SJSA1 (cell line): ENCODE data around the gene SPTB. TPM values are rescaled to one million over a fixed set of nuclear protein-coding genes. Genes with fewer than 3 reads are reported as not detected.

Experiments
- DNase-seq, 2 experiments: peaks; one replicate each; pipeline ENCODE4 v3.0.0-alpha.2; 2015 to 2020; ENCODE audit warnings: low spot score in 2 of 2, low read depth in 1 of 2
- H3K27ac ChIP-seq: fragments of 250-450 bp; sonication (Bioruptor Pico); 2 replicates; pipeline ENCODE4 v1.5.1; 2020; ENCODE audit warnings: mild to moderate bottlenecking, moderate library complexity
- H3K27me3 ChIP-seq: fragments of 250-450 bp; sonication (Bioruptor Pico); replicated peaks from 2 replicates; pipeline ENCODE4 v1.5.1; 2020; ENCODE audit warnings: mild to moderate bottlenecking, moderate library complexity
- H3K36me3 ChIP-seq: fragments of 250-450 bp; sonication (Bioruptor Pico); 2 replicates; pipeline ENCODE4 v1.5.1; 2020; ENCODE audit warnings: mild to moderate bottlenecking
- H3K4me1 ChIP-seq: fragments of 250-450 bp; sonication (Bioruptor Pico); replicated peaks from 2 replicates; pipeline ENCODE4 v1.6.1; 2021; ENCODE audit warnings: mild to moderate bottlenecking
- H3K4me3 ChIP-seq: fragments of 250-450 bp; sonication (Bioruptor Pico); 2 replicates; pipeline ENCODE4 v1.5.1; 2020; ENCODE audit warnings: mild to moderate bottlenecking
- H3K9me3 ChIP-seq: fragments of 250-450 bp; sonication (Bioruptor Pico); replicated peaks from 2 replicates; pipeline ENCODE4 v1.5.1; 2020; ENCODE audit warnings: mild to moderate bottlenecking
- total RNA-seq: library from RNA; depleted of rRNA; stranded (reverse); fragments of >200 nt; shearing (Covaris generic); gene quantifications from 2 replicates; pipeline ENCODE4 v1.2.3, GENCODE V29; 2014

The SPTB gene
- total RNA-seq, 1 experiment from 2014 or later: 1.1 TPM

- H3K4me1 ChIP-seq: peaks cover 98% of the 10 kb centered on the region
- no peak for DNase-seq
These were observed 160.9 kb downstream of the SPTB start for GRCh38 chr14:64718762-64719161.

GRCh38 chr14:64717870-64718269 lies 161.8 kb downstream of the SPTB start:
- Histone ChIP-seq H3K4me1 (peaks cover 89% of the 10 kb centered on the region), H3K36me3 (peaks cover 18% of the 10 kb centered on the region), H3K4me3 (no peak overlapping the region), H3K27me3 (no peaks in the 10 kb centered on the region), H3K9me3 (peaks cover 5% of the 10 kb centered on the region; the same call in 1 of the 2 replicates), H3K27ac (peak overlapping the region; percentile 98)
- peak in 1 of 2 experiments; percentile 71 for DNase-seq

More at GRCh38 chr14:64718762-64719161, 160.9 kb downstream of the SPTB start:
- Histone ChIP-seq H3K9me3 (no peaks in the 10 kb centered on the region), H3K4me3 (no peak overlapping the region), H3K36me3 (peaks cover 21% of the 10 kb centered on the region), H3K27me3 (no peaks in the 10 kb centered on the region), H3K27ac (peak overlapping the region; percentile 98)

GRCh38 chr14:64715628-64716412 lies 163.9 kb downstream of the SPTB start:
- Histone ChIP-seq H3K9me3 (peaks cover 5% of the 10 kb centered on the region; the same call in 1 of the 2 replicates), H3K27ac (peak overlapping the region; percentile 98), H3K4me3 (peak overlapping the region; percentile 30), H3K36me3 (peaks cover 21% of the 10 kb centered on the region), H3K4me1 (peaks cover 69% of the 10 kb centered on the region), H3K27me3 (no peaks in the 10 kb centered on the region)
- DNase-seq: peak in 1 of 2 experiments; percentile 57

DNA sequence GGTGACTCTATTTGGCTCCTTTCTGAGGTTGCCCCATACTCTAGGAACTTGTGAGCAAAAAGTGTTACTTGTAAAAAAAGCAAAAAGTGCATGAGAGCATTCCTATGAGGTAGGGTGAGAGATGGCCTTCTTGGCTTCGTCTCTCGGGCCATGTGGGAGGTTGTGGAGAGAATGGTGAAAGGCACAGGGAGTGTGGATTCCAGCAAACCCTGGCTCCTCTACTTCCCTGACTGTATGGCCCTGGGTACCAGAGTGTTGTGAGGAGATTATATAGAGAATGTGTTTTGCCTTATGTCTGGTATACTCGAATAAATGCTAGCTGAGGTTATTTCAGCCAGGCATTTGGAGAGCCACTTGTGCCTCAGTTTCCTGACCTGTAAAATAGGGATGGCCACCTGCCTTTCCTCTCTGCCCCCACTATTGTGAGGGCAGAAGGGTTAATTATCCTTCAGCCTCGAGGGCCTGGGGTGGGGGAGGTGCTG lies 164.5 kb downstream of the SPTB start:
- Histone ChIP-seq H3K27ac (no peak overlapping the region), H3K36me3 (peaks cover 18% of the 10 kb centered on the region), H3K4me1 (peaks cover 62% of the 10 kb centered on the region), H3K9me3 (peaks cover 5% of the 10 kb centered on the region; the same call in 1 of the 2 replicates), H3K4me3 (no peak overlapping the region), H3K27me3 (no peaks in the 10 kb centered on the region)
- DNase-seq: no peak

DNA sequence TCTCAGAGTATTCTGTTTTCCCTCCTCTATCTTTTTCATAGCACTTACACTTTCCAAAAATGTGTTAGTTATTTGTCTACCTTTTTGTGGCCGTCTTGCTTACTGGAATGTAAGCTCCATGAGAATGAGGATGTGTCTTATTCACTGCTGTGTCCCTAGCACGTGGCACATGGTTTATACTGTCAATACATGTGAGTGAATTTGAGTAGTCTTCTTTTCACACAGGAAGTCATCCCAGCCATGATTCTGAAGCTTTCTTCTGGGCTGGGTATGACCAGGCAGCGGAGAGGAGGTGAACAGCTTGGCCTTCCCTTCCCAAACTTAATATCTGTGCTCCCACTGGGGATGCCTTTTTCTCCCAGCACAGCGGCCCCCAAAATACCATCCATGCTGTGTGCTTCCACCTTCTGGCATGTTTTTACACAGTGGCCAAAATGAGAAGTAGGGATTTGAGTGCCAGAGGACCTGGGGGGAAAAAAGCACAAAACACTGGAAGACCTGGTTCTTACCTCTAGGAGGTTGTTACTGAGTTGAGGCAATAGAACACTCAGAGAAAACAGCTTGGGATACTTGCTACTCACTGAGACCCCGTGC lies 165.2 kb downstream of the SPTB start:
- peaks cover 23% of the 10 kb centered on the region for H3K36me3 ChIP-seq
- DNase-seq: no peak
- H3K4me3 ChIP-seq: no peak overlapping the region
- no peak overlapping the region for H3K27ac ChIP-seq
- no peaks in the 10 kb centered on the region for H3K27me3 ChIP-seq
- H3K4me1 ChIP-seq: peaks cover 56% of the 10 kb centered on the region
- peaks cover 5% of the 10 kb centered on the region; the same call in 1 of the 2 replicates for H3K9me3 ChIP-seq

GRCh38 chr14:64713677-64714076 lies 166.0 kb downstream of the SPTB start:
- DNase-seq: no peak
- Histone ChIP-seq H3K9me3 (peaks cover 5% of the 10 kb centered on the region; the same call in 1 of the 2 replicates), H3K4me3 (no peak overlapping the region), H3K36me3 (peaks cover 19% of the 10 kb centered on the region), H3K27ac (no peak overlapping the region), H3K4me1 (peaks cover 56% of the 10 kb centered on the region), H3K27me3 (no peaks in the 10 kb centered on the region)

DNA sequence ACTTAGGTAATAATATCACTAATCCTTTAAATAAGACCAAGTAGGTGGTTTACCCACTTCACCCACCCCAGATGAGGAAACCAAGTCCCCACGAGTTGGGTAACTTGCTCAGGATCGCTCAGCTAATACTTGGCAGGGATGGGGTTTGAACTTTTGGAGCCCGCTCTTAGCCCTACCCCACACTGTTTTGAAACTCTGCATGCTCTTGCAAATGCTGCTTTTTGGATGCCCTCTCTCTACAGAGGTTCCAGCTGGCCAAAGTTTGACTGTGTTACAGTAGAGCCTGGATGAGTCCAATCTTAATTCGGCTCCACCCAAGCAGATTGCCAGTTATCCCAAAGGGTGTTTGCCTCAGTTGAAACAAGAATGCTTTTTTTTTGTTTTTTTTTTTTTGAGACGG lies 168.7 kb downstream of the SPTB start:
- H3K27me3 ChIP-seq: no peaks in the 10 kb centered on the region
- H3K27ac ChIP-seq: no peak overlapping the region
- H3K4me3 ChIP-seq: no peak overlapping the region
- peaks cover 21% of the 10 kb centered on the region for H3K36me3 ChIP-seq
- no peak for DNase-seq
- peaks cover 56% of the 10 kb centered on the region for H3K4me1 ChIP-seq
- H3K9me3 ChIP-seq: peaks cover 5% of the 10 kb centered on the region; the same call in 1 of the 2 replicates

- Histone ChIP-seq H3K36me3 (peaks cover 29% of the 10 kb centered on the region), H3K4me1 (peaks cover 44% of the 10 kb centered on the region), H3K4me3 (no peak overlapping the region), H3K27ac (peak overlapping the region; percentile 77), H3K27me3 (no peaks in the 10 kb centered on the region), H3K9me3 (peaks cover 5% of the 10 kb centered on the region; the same call in 1 of the 2 replicates)
- DNase-seq: no peak
These were observed 170.6 kb downstream of the SPTB start for GRCh38 chr14:64709126-64709525.

GRCh38 chr14:64708148-64709004 lies 171.3 kb downstream of the SPTB start:
- Histone ChIP-seq H3K4me1 (peaks cover 50% of the 10 kb centered on the region), H3K4me3 (peak overlapping the region; percentile 3; the same call in 1 of the 2 replicates), H3K27me3 (no peaks in the 10 kb centered on the region), H3K27ac (peak overlapping the region; percentile 77), H3K9me3 (peaks cover 3% of the 10 kb centered on the region; the same call in 1 of the 2 replicates), H3K36me3 (peaks cover 29% of the 10 kb centered on the region)
- DNase-seq: peak; percentile 44 to 63

DNA sequence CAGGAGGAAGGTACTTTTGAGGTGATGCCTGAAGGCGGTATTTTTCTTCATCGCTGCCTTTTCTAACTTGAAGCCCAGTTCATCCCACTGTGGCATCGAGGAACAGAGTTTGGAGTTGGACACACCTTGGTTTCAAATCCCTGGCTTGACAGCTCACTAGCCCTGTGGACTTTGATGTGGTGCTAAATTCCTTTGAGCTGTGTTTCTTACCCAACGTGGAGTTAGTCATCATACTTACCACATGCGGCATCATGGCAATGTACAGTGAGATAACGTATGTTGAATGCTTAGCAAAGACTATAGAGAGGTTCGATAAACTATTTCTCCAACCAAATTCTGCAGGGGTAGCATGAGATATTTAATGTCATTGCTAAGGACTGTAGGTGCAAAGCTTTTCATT lies 172.0 kb downstream of the SPTB start:
- Histone ChIP-seq H3K4me1 (peaks cover 50% of the 10 kb centered on the region), H3K4me3 (no peak overlapping the region), H3K27me3 (no peaks in the 10 kb centered on the region), H3K36me3 (peaks cover 29% of the 10 kb centered on the region), H3K9me3 (no peaks in the 10 kb centered on the region), H3K27ac (peak overlapping the region; percentile 77)
- peak; percentile 52 to 62 for DNase-seq

GRCh38 chr14:64706593-64707193 lies 173.0 kb downstream of the SPTB start:
- H3K4me3 ChIP-seq: no peak overlapping the region; the same call in 1 of the 2 replicates
- H3K4me1 ChIP-seq: peaks cover 50% of the 10 kb centered on the region
- peak in 1 of 2 experiments; percentile 35 for DNase-seq

DNA sequence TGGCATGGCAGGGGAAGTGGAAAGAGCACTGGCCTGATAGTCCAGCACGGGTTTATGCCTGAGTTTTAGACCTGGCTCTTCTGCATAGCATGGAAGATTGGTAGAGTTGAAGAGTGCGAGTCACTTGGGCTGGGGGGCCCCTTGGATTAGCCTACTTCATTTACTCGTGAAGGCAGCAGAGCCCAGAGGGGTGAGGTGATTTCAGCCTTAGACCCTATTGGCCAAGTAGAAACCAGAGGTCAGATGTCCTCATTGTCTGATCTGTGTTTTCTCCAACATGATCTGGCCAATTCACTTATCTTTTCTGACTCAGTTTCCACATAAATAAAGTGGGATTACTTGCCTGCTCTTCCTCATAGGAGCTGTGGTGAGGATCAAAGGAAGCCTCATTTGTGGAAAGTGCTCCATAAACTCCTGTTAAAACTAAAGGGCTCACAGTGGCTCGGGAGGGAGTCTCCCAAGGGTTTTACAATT lies 173.6 kb downstream of the SPTB start:
- H3K9me3 ChIP-seq: no peaks in the 10 kb centered on the region
- no peak for DNase-seq

More at GRCh38 chr14:64706593-64707193, 173.0 kb downstream of the SPTB start:
- Histone ChIP-seq H3K27ac (0 out of 2 replicates have a peak overlapping the region, but pooled peaks have one; percentile 77), H3K9me3 (no peaks in the 10 kb centered on the region), H3K36me3 (peaks cover 25% of the 10 kb centered on the region), H3K27me3 (no peaks in the 10 kb centered on the region)

More for the DNA sequence above, 173.6 kb downstream of the SPTB start:
- no peak overlapping the region for H3K27ac ChIP-seq
- H3K4me1 ChIP-seq: peaks cover 50% of the 10 kb centered on the region
- H3K36me3 ChIP-seq: peaks cover 25% of the 10 kb centered on the region
- H3K27me3 ChIP-seq: no peaks in the 10 kb centered on the region
- peak overlapping the region; percentile 82 for H3K4me3 ChIP-seq
